RKO (cell line): ENCODE results near the gene TRIM63.

Source experiments
- DNase-seq: peaks from one replicate; pipeline ENCODE4 v3.0.0-alpha.2; 2016; ENCODE audit warnings: low spot score

The TRIM63 gene

GRCh38 chr1:26032656-26033357, 34.6 kb downstream of the TRIM63 start:
- DNase-seq = no peak

DNA sequence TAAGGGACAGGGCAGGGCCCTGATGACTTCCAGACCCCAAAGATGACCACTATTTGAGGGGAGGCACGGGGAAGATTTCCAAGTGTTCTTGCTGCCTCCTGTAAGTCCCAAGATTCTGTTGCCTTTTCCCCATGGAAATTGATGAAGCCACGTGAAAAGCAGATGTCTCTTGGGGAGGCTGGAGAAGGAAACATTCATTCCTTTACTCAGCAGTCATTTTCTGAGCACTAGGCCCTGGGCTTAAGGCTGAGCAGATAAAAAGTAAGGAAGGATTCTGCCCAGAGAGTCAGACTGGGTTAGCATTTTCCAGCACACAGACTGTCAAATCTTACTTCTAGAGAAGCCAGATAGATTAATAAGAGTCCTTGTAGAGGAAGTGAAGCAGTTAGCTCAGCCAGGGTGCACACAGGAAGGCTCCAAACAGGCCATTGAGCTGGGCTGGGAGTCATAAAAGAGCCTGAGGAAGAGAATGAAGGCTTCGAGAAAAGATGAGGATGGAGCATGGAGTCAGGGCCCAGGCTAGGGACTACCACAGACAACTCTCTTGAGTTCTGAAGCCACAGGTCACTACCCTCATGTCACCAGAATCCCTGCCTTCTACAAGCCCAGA, 35.7 kb downstream of the TRIM63 start:
- DNase-seq = no peak

DNA sequence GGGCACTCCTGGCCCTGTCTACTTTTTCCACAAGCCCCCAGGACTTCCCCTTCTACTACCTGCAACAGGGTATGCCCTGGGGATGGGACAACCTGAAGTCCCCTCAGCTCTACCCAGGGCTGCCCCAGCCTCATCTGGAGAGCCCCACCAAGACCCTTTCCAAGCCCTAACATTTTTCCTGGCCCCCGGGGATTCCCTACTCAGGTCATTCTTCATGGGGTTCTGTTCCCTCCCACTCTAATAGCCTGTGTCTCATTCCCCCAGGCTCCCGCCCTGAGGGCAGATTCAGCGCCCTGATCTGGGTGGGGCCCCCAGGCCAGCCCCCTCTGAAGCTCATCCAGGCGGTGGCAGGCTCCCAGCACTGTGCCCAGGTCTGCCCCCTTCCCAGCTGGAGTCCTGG, 36.2 kb downstream of the TRIM63 start:
- DNase-seq = no peak

DNA sequence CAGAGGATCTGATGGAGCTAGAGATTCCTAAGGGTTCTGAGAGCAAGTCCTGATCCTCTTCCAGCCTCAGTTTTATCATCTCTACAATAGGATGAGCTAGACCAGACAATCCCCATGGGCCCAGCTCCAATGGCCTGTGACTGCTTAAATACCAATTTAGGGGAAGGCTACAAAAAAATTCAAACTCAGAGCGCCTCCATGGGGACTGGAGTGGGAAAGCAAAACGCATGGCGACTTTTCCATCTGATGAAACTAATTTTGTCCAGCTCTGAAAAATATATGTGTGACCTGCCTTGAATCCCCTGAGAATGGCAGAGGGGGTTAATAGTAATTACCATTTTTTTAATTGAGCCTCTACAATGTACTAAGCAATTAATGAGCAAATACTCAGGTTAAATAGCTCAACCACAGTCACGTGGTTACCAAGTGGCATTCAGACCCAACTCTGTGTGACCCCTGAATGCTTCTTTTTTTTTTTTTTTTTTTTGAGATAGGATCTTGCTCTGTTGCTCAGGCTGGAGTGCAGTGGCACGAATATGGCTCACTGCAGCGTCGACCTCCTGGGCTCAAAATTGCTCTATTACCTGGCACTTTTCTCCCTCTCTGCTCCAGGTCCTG, 37.5 kb downstream of the TRIM63 start:
- DNase-seq = no peak

GRCh38 chr1:26029054-26029863, 38.2 kb downstream of the TRIM63 start:
- DNase-seq = no peak

GRCh38 chr1:26028490-26028980, 38.9 kb downstream of the TRIM63 start:
- DNase-seq = no peak

- DNase-seq = peak; percentile 20
Measured at GRCh38 chr1:26027716-26028489, 39.5 kb downstream of the TRIM63 start.

DNA sequence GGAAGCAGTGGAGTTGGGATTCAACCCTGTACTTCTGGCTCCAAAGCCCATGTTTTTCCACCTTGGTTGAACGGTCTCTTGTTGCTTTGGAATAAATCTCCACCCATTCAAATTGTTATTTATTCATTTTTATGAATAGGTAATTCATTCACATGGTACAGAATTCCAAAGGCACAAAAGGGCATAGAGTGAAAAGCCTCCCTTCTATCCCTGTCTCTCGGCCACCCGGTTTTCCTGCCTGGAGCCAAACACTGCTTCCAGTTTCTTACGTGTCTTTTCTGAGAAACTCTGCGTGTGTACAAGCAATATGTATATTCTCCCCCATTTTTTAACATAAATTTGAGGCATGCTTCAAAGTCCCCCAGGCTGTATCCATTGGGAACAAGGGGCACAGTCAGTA, 41.9 kb downstream of the TRIM63 start:
- DNase-seq = no peak

GRCh38 chr1:26025060-26025459, 42.4 kb downstream of the TRIM63 start:
- DNase-seq = no peak

GRCh38 chr1:26023826-26024225, 43.6 kb downstream of the TRIM63 start:
- no peak for DNase-seq

- no peak for DNase-seq
Measured at GRCh38 chr1:26023009-26023408, 44.4 kb downstream of the TRIM63 start.

DNA sequence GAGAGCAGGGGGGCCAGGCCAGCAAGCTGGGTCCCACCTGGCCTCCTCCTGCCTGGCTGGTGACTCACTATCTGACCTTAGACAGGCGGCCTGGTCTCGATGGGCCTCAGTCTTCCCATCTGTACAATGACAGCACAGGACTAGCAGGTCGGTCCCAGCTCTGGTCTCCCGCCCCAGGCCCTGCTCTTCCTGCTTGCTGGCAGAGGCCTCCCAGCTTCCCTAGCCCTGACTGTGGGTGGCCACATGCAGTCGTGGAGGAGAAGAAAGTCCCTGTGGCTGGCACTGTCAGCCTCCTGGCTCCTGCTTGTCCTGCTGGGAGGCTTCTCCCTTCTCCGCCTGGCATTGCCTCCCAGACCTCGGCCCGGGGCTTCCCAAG, 45.0 kb downstream of the TRIM63 start:
- DNase-seq = no peak

DNA sequence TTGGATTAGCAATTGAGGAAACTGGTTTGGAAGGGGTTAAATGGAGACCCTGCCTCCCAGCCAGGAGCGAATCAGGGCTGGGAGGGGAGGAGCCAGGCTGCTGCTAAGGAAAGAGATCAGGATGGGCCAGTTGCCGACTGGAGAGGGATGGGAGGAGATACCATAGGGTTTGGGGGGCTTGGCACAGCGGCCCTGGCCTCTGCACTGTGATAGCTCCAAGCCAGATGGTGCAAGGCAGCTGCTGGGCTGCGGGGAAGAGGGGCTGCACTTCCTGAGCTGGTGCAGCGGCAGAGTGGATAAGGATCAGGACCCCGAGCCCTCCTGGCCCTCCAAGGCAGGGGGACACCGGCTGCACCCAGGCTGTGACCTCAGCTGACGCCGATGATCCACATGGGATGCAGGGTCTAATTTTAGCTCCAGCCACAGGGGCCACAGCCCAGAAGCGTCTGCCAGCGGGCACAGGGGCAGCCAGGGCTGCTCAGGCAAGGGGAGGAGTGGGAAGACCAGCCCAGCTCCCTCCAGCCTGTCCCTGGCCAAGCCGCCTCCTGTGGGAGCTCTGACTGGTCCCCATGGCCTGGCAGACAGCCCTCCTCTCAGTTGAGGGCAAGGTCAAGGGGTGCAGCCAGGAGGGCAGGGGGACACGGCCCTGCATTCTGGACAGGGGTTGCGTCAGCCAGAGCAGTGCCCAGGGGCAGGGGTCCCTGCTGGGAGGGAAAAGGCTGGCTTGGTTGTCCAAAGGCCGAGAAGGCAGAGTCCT, 45.6 kb downstream of the TRIM63 start, which contains the start of gene EXTL1:
EXTL1 (plus strand) TSS at position 129 of the 757 bp plus-strand sequence. CDS start 872 bp downstream, outside the sequence.
- DNase-seq = no peak

GRCh38 chr1:26020941-26021646, 46.3 kb downstream of the TRIM63 start:
- no peak for DNase-seq

GRCh38 chr1:26020330-26020768, 47.1 kb downstream of the TRIM63 start:
- no peak for DNase-seq

DNA sequence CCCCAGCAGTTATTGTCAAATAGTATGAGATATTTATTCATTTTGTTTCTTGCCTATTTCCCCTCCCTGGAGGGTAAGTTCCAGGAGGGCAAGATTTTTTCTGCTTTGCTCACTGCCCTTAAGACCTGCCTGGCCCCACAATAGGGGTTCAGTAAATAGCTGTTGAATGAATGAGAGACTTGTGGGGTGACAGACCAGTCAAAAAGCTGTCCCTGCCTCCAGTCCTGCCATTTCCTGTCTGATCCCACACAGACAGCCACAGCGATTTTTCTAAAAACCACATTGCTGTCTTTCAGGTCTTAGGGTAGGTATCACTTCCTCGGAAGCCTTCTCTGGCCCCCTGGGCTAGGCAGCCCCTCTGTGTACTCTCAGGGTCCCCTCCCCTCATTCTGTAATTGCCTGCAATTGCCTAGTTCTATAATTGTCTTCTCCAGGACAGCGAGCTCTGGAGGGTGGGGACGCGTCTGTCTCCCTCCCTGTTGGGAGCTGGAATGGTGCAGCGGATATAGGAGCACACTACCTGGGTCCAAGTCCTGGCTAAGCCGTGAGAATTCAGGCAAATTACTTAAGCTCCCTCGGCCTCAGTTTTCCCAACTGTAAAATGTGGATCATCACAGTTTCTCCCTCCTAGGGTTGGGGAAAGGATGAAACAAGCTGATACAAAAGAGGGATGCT, 47.7 kb downstream of the TRIM63 start:
- DNase-seq = no peak

DNA sequence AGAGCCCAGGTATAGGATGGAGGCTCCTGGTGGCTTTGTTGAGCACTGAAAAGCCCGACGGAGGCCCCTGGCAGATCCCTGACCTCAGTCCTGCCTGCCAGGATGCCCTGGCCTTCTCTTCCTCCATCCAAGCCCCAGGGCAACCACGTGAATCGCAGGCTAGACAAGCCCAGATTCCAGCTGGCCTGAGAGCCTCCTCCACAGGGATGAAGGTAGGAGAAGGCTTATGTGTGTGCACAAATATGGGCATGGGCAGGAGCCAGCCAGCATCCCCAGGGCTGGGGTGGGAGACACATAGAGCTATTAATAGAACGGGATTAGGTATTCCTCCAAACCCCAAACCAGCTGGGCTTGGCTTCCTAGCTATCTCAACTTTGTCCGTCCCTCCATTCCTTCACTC, 49.8 kb downstream of the TRIM63 start:
- DNase-seq = no peak

DNA sequence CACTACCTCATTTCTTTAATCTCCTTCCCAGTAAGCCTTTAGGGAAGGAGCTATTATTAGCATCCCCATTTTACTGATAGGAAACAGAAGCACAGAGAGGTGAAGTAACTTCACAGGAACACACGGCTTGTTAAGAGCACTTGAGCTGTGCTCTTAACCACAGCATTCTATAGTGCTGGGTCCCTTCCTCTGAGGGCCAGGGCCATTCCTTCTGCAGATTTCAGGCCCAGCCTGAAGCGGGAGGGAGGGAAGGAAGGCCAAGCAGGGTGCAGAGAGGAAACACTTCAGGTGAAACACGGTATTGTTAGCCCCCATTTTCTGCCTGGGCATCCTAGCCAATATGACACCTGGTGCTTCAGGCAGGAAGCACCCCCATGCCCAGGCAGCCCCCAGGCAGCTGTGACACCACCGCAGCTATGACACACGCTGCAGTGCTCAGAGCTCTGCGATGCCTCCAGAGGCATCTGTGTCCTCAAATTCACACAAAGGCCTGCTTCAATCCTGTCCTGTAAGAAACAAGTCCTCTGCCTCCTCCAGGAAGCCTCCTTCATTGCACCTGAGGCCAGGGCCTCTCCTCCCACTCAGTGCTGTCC, 50.4 kb downstream of the TRIM63 start:
- no peak for DNase-seq

DNA sequence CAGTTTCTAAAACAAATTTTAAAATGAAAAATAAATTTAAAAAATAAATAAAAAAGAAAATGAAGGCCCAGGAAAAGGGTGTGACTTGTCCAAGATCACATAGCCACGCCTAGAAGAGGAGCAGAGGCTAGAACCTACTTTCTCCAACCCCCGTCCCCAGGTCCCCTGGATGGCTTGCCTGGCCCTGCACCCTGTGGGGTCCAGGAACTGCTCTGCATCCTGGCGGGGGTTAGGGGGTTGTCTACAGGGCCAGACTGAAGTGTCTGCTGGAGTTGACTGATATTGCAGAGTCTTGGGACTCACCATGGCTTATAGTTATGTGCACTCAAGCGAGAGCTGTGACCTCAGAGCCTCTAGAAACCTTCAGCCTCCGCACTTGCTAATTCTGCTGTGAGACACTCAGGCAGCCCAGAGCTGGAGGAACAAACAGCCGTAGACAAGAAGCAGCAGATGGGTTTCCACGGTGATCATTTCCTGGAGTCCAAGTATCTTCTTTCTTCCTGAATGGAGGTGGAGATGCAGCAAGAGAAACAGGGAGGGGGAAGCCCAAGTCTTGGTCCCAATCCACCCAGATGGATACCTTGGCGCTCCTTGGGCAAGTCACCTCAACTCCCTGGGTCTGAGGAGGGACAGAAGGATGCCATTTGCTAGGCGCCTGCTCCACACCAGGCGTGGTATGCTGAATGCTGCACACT, 51.0 kb downstream of the TRIM63 start:
- no peak for DNase-seq
